OCI-LY3 (cell line): ENCODE measurements around the gene UBLCP1.

Source experiments
- EZH2phosphoT487 ChIP-seq: fragments of 200-600 bp; shearing (Covaris generic); IDR thresholded peaks from 2 replicates; pipeline ENCODE4 v1.6.1; 2018; ENCODE audit warnings: antibody characterized with exemption, mixed run types, low read depth
- TF ChIP-seq, protein P1 (sequence below): fragments of 200-600, 300-600 bp; sonication (generic); IDR thresholded peaks from 2 replicates; pipeline ENCODE4 v1.5.1; 2014; ENCODE audit warnings: antibody characterized with exemption, low read length, low read depth

DNA sequence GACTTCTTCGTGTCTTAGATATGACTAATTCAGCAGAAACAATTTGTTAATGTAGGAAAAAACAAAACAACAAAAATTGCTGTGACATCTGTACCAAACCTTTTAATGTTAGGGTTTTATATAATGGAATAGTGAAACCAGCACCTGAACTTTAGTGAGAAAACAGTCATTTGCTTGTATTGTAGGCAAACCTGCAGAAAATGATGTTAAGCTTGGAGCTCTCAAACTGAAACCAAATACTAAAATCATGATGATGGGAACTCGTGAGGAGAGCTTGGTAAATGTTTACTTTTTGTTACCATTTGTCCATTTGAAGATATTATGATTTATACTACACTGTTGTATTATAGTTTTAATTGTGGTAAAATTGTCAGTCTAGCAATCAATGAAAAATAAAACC lies 6.6 kb downstream of the UBLCP1 start:
- TF ChIP-seq, protein P1, sequence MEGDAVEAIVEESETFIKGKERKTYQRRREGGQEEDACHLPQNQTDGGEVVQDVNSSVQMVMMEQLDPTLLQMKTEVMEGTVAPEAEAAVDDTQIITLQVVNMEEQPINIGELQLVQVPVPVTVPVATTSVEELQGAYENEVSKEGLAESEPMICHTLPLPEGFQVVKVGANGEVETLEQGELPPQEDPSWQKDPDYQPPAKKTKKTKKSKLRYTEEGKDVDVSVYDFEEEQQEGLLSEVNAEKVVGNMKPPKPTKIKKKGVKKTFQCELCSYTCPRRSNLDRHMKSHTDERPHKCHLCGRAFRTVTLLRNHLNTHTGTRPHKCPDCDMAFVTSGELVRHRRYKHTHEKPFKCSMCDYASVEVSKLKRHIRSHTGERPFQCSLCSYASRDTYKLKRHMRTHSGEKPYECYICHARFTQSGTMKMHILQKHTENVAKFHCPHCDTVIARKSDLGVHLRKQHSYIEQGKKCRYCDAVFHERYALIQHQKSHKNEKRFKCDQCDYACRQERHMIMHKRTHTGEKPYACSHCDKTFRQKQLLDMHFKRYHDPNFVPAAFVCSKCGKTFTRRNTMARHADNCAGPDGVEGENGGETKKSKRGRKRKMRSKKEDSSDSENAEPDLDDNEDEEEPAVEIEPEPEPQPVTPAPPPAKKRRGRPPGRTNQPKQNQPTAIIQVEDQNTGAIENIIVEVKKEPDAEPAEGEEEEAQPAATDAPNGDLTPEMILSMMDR, result no peak
- TF ChIP-seq EZH2phosphoT487, result no peak
